H1 (cell line): ENCODE results near the gene SLCO1C1. TPM values are rescaled to one million over a fixed set of nuclear protein-coding genes. Genes with fewer than 3 reads are reported as not detected.

ENCODE experiments used
- CREB1 ChIP-seq: IDR thresholded peaks from 2 replicates; pipeline ENCODE4 v1.6.1; 2012; ENCODE audit warnings: inconsistent platforms
- EGR1 ChIP-seq: IDR thresholded peaks from 2 replicates; pipeline ENCODE4 v1.6.1; 2011; ENCODE audit warnings: low read depth, low read length, borderline replicate concordance
- HDAC6 ChIP-seq: IDR thresholded peaks from one replicate; pipeline ENCODE4 v1.7.1; 2012; ENCODE audit warnings: low read depth, mild to moderate bottlenecking, inconsistent platforms, low read length, moderate library complexity
- MAFK ChIP-seq: IDR thresholded peaks from 2 replicates; pipeline ENCODE4 v1.6.1; 2012; ENCODE audit warnings: low read depth, mild to moderate bottlenecking, improper control_type of control experiment, low read length
- PHF8 ChIP-seq: fragments of 200-600 bp; sonication (generic); conservative IDR thresholded peaks from 2 replicates; pipeline ENCODE4 v1.7.1; 2012; ENCODE audit warnings: low read depth, mild to moderate bottlenecking, inconsistent platforms, low read length, moderate library complexity
- RNF2 ChIP-seq: fragments of 200-900, 300-1000 bp; sonication (generic); IDR thresholded peaks from 2 replicates; pipeline ENCODE4 v1.7.1; 2016; ENCODE audit warnings: borderline replicate concordance, low read depth, mild to moderate bottlenecking, antibody characterized with exemption, low read length; ENCODE audit not compliant: poor library complexity, severe bottlenecking; ENCODE audit errors: missing control alignments
- SRF ChIP-seq: IDR thresholded peaks from 2 replicates; pipeline ENCODE4 v1.6.1; 2011; ENCODE audit warnings: mild to moderate bottlenecking, low read depth, low read length, moderate library complexity
- polyA plus RNA-seq, 7 experiments: library from polyadenylated mRNA; depleted of rRNA in 3 of 7; stranded (reverse) in 5 of 7; unstranded in 2 of 7; fragments of >200 nt in 5 of 7; fragments of 200-250 nt in 2 of 7; gene quantifications; 1 replicate in 5 of 7; 2 replicates in 1 of 7; 4 replicates in 1 of 7; pipeline versions ENCODE4 v1.2.1 to v1.2.3, GENCODE V29; 2011 to 2013; ENCODE audit warnings: missing spikeins in 2 of 7, mixed read lengths in 2 of 7
- total RNA-seq: library from RNA; stranded (reverse); fragmentation: NEBNext Ultra II Directional; extraction: Animal tissue kit (Norgen Biotek cat#: 25700); gene quantifications from 2 replicates; pipeline ENCODE4 v1.2.1, GENCODE V29; 2021
- TF ChIP-seq, protein P1 (sequence below): fragments of 300-600 bp; sonication (generic); IDR thresholded peaks from 2 replicates; pipeline ENCODE4 v1.7.1; 2012; ENCODE audit warnings: low read length, moderate library complexity, mild to moderate bottlenecking, inconsistent platforms; ENCODE audit not compliant: insufficient replicate concordance

SLCO1C1 gene
- total and polyA plus RNA-seq, 2 of the 8 experiments (the other 6 are each of a cell fraction or from before 2014, with no cell fraction given): 0.18 to 0.74 TPM

DNA sequence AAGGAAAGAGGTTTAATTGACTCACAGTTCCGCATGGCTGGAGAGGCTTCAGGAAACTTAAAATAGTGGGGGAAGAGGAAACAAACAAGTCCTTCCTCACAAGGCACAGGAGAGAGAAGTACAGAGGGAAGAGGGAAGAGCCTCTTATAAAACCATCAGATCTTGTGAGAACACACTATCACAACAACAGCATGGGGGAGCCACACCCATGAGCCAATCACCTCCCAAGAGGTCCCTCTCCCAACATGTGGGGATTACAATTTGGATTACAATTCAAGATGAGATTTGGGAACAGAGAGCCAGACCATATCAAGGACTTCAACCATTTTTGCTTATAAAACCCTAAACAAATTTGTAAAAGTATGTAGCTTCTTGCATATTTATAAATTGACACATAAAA lies 45.8 kb downstream of the SLCO1C1 start (continued):
- TF ChIP-seq, protein P1, sequence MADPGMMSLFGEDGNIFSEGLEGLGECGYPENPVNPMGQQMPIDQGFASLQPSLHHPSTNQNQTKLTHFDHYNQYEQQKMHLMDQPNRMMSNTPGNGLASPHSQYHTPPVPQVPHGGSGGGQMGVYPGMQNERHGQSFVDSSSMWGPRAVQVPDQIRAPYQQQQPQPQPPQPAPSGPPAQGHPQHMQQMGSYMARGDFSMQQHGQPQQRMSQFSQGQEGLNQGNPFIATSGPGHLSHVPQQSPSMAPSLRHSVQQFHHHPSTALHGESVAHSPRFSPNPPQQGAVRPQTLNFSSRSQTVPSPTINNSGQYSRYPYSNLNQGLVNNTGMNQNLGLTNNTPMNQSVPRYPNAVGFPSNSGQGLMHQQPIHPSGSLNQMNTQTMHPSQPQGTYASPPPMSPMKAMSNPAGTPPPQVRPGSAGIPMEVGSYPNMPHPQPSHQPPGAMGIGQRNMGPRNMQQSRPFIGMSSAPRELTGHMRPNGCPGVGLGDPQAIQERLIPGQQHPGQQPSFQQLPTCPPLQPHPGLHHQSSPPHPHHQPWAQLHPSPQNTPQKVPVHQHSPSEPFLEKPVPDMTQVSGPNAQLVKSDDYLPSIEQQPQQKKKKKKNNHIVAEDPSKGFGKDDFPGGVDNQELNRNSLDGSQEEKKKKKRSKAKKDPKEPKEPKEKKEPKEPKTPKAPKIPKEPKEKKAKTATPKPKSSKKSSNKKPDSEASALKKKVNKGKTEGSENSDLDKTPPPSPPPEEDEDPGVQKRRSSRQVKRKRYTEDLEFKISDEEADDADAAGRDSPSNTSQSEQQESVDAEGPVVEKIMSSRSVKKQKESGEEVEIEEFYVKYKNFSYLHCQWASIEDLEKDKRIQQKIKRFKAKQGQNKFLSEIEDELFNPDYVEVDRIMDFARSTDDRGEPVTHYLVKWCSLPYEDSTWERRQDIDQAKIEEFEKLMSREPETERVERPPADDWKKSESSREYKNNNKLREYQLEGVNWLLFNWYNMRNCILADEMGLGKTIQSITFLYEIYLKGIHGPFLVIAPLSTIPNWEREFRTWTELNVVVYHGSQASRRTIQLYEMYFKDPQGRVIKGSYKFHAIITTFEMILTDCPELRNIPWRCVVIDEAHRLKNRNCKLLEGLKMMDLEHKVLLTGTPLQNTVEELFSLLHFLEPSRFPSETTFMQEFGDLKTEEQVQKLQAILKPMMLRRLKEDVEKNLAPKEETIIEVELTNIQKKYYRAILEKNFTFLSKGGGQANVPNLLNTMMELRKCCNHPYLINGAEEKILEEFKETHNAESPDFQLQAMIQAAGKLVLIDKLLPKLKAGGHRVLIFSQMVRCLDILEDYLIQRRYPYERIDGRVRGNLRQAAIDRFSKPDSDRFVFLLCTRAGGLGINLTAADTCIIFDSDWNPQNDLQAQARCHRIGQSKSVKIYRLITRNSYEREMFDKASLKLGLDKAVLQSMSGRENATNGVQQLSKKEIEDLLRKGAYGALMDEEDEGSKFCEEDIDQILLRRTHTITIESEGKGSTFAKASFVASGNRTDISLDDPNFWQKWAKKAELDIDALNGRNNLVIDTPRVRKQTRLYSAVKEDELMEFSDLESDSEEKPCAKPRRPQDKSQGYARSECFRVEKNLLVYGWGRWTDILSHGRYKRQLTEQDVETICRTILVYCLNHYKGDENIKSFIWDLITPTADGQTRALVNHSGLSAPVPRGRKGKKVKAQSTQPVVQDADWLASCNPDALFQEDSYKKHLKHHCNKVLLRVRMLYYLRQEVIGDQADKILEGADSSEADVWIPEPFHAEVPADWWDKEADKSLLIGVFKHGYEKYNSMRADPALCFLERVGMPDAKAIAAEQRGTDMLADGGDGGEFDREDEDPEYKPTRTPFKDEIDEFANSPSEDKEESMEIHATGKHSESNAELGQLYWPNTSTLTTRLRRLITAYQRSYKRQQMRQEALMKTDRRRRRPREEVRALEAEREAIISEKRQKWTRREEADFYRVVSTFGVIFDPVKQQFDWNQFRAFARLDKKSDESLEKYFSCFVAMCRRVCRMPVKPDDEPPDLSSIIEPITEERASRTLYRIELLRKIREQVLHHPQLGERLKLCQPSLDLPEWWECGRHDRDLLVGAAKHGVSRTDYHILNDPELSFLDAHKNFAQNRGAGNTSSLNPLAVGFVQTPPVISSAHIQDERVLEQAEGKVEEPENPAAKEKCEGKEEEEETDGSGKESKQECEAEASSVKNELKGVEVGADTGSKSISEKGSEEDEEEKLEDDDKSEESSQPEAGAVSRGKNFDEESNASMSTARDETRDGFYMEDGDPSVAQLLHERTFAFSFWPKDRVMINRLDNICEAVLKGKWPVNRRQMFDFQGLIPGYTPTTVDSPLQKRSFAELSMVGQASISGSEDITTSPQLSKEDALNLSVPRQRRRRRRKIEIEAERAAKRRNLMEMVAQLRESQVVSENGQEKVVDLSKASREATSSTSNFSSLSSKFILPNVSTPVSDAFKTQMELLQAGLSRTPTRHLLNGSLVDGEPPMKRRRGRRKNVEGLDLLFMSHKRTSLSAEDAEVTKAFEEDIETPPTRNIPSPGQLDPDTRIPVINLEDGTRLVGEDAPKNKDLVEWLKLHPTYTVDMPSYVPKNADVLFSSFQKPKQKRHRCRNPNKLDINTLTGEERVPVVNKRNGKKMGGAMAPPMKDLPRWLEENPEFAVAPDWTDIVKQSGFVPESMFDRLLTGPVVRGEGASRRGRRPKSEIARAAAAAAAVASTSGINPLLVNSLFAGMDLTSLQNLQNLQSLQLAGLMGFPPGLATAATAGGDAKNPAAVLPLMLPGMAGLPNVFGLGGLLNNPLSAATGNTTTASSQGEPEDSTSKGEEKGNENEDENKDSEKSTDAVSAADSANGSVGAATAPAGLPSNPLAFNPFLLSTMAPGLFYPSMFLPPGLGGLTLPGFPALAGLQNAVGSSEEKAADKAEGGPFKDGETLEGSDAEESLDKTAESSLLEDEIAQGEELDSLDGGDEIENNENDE: no peak
- TF ChIP-seq SRF (no peak), RNF2 (no peak), MAFK (no peak), CREB1 (no peak), PHF8 (no peak), HDAC6 (no peak), EGR1 (no peak)
